Endothelial cell of umbilical vein (primary cell): Measurements from ENCODE around the gene PPP2R2D. TPM values are rescaled to one million over a fixed set of nuclear protein-coding genes. Genes with fewer than 3 reads are reported as not detected.

Experiments
- BruUV-seq: library from RNA; stranded (reverse); fragments of 400-500 nt; replicated peaks from 2 replicates; lab custom pipeline; 2021; lab: Mats Ljungman, UMichigan
- CTCF ChIA-PET: fragments of 300-600, 350-600 bp; sonication (Branson Sonifier 250); formaldehyde crosslinking; loops from one replicate; lab custom pipeline; 2021; ENCODE audit warnings: antibody characterized with exemption, inconsistent platforms; lab: Charles Lee
- POLR2A ChIA-PET: fragments of 300-600, 350-600 bp; sonication (Branson Sonifier 250); formaldehyde crosslinking; loops from one replicate; lab custom pipeline; 2021; ENCODE audit warnings: antibody characterized with exemption, inconsistent platforms; lab: Charles Lee
- DNase-seq: peaks from one replicate; pipeline ENCODE4 v3.0.0-alpha.2; 2011; ENCODE audit warnings: low read depth, low spot score
- FAIRE-seq: peaks from 2 replicates; lab custom pipeline; 2011; peaks lifted over from hg19 to GRCh38; lab: Jason Lieb, UNC
- H2AFZ ChIP-seq: 2 replicates; pipeline ENCODE4 v1.6.0; 2012; ENCODE audit warnings: low read depth, low read length, control low read depth, inconsistent platforms
- H3K27ac ChIP-seq: 2 replicates; pipeline ENCODE4 v1.5.1; 2011; ENCODE audit warnings: low read depth, mild to moderate bottlenecking, control low read depth, low read length, moderate library complexity; ENCODE audit not compliant: insufficient read depth
- H3K27me3 ChIP-seq, 2 experiments: 2 replicates each; pipeline versions ENCODE4 v1.6.0 to v1.6.1; 2011; ENCODE audit warnings: low read length in 2 of 2, mixed read lengths in 1 of 2; ENCODE audit not compliant: control insufficient read depth in 2 of 2, insufficient read depth in 2 of 2
- H3K36me3 ChIP-seq, 2 experiments: 2 replicates in 1 of 2; 3 replicates in 1 of 2; pipeline ENCODE4 v1.5.1; 2011; ENCODE audit warnings: low read length in 2 of 2, mild to moderate bottlenecking in 1 of 2, moderate library complexity in 1 of 2; ENCODE audit not compliant: control insufficient read depth in 2 of 2, insufficient read depth in 2 of 2; ENCODE audit errors: extremely low read depth in 1 of 2
- H3K4me1 ChIP-seq: 3 replicates; pipeline ENCODE4 v1.5.1; 2011; ENCODE audit warnings: mild to moderate bottlenecking, low read length; ENCODE audit not compliant: control insufficient read depth, insufficient read depth; ENCODE audit errors: extremely low read depth
- H3K4me2 ChIP-seq: 2 replicates; pipeline ENCODE4 v1.6.1; 2011; ENCODE audit warnings: low read length, control low read depth, mixed read lengths; ENCODE audit not compliant: insufficient read depth
- H3K4me3 ChIP-seq, 3 experiments: fragments of 200-600 bp in 1 of 3; sonication (generic), shearing (Covaris generic) in 1 of 3; replicated peaks in 1 of 3; 2 replicates each; pipeline ENCODE4 v1.5.1; 2011 to 2016; ENCODE audit warnings: control low read depth in 3 of 3, low read length in 3 of 3, mild to moderate bottlenecking in 2 of 3, inconsistent platforms in 1 of 3, low read depth in 1 of 3, moderate library complexity in 1 of 3; ENCODE audit not compliant: insufficient read depth in 1 of 3
- H3K79me2 ChIP-seq: 2 replicates; pipeline ENCODE4 v1.6.0; 2012; ENCODE audit warnings: low read length, inconsistent platforms; ENCODE audit not compliant: control insufficient read depth, insufficient read depth
- H3K9ac ChIP-seq: replicated peaks from 2 replicates; pipeline ENCODE3; 2011; ENCODE audit warnings: low read length, control low read depth; ENCODE audit not compliant: insufficient read depth; ENCODE audit errors: extremely low read depth
- H3K9me1 ChIP-seq: replicated peaks from 3 replicates; pipeline ENCODE4 v1.6.0; 2011; ENCODE audit warnings: mild to moderate bottlenecking, low read length; ENCODE audit not compliant: control insufficient read depth, insufficient read depth; ENCODE audit errors: extremely low read depth
- H3K9me3 ChIP-seq: replicated peaks from 2 replicates; pipeline ENCODE4 v1.5.1; 2012; ENCODE audit warnings: low read length, inconsistent platforms; ENCODE audit not compliant: control insufficient read depth, insufficient read depth
- H4K20me1 ChIP-seq: replicated peaks from 2 replicates; pipeline ENCODE3; 2011; ENCODE audit warnings: mild to moderate bottlenecking, low read length; ENCODE audit not compliant: control insufficient read depth, insufficient read depth; ENCODE audit errors: extremely low read depth
- CTCF ChIP-seq, 2 donors: IDR thresholded peaks; 1 replicate in 1 of 2; 2 replicates in 1 of 2; pipeline ENCODE4 v1.5.1; 2011; ENCODE audit warnings: low read length in 2 of 2, mild to moderate bottlenecking in 2 of 2, moderate library complexity in 2 of 2, control low read depth in 1 of 2, inconsistent platforms in 1 of 2, low read depth in 1 of 2; ENCODE audit not compliant: insufficient read depth in 1 of 2; ENCODE audit errors: extremely low read depth in 1 of 2
- EZH2 ChIP-seq: IDR thresholded peaks from 2 replicates; pipeline ENCODE4 v1.6.1; 2012; ENCODE audit warnings: borderline replicate concordance, low read depth, mild to moderate bottlenecking, moderate library complexity, low read length, inconsistent platforms; ENCODE audit not compliant: severe bottlenecking
- FOS ChIP-seq: IDR thresholded peaks from 2 replicates; pipeline ENCODE4 v1.6.1; 2011; ENCODE audit warnings: mild to moderate bottlenecking, low read length, moderate library complexity, borderline replicate concordance; ENCODE audit not compliant: insufficient read depth
- GATA2 ChIP-seq: IDR thresholded peaks from 2 replicates; pipeline ENCODE4 v1.7.0; 2011; ENCODE audit warnings: low read depth, mild to moderate bottlenecking, moderate library complexity, mixed read lengths, low read length; ENCODE audit not compliant: insufficient read length, insufficient read depth
- JUN ChIP-seq: IDR thresholded peaks from 2 replicates; pipeline ENCODE4 v1.6.1; 2011; ENCODE audit warnings: borderline replicate concordance, low read depth; ENCODE audit not compliant: insufficient read length, insufficient read depth
- MYC ChIP-seq: IDR thresholded peaks from one replicate; pipeline ENCODE4 v1.6.1; 2011; ENCODE audit warnings: mild to moderate bottlenecking, low read depth, low read length
- POLR2A ChIP-seq: IDR thresholded peaks from 2 replicates; pipeline ENCODE4 v1.6.1; 2012; ENCODE audit warnings: low read depth, mild to moderate bottlenecking, control low read depth, low read length
- POLR2AphosphoS5 ChIP-seq: IDR thresholded peaks from 2 replicates; pipeline ENCODE4 v1.6.1; 2012; ENCODE audit warnings: low read depth, mild to moderate bottlenecking, control low read depth, low read length, moderate library complexity; ENCODE audit not compliant: insufficient read depth
- dilution Hi-C: fragments of 300-500 bp; cut with MboI; formaldehyde crosslinking; loops from one replicate; pipeline ENCODE4 v1.15.0; 2019; ENCODE audit warnings: low sequenced_read_pairs; ENCODE audit not compliant: extremely low pct_ligation_motif_present
- intact Hi-C: fragments of 100-400 bp; cut with micrococcal nuclease; formaldehyde crosslinking; loops from one replicate; pipeline ENCODE4 v1.10.0; 2022
- polyA plus RNA-seq, 4 experiments: library from polyadenylated mRNA; depleted of rRNA in 3 of 4; stranded (reverse) in 3 of 4; unstranded in 1 of 4; fragments of >200 nt; gene quantifications; 2 replicates each; pipeline versions ENCODE4 v1.2.1 to v1.2.3, GENCODE V29; 2011 to 2012; ENCODE audit warnings: missing spikeins in 1 of 4
- total RNA-seq: library from RNA; stranded (reverse); gene quantifications from 2 replicates; pipeline ENCODE4 v1.2.3, GENCODE V29; 2021
- TF ChIP-seq, protein P1 (sequence below): IDR thresholded peaks from 2 replicates; pipeline ENCODE4 v1.6.1; 2011; ENCODE audit not compliant: insufficient read depth, insufficient read length

PPP2R2D gene
- total and polyA plus RNA-seq, 2 donors (not counting 3 experiments of a cell fraction or from before 2014, with no cell fraction given) = 29.9 to 36.3 TPM

- H3K79me2 ChIP-seq = peaks cover 99% of the 10 kb centered on the region
- no peak overlapping the region for H2AFZ ChIP-seq
- intact Hi-C loops (no loop called here), dilution Hi-C loops (no loop called here)
- BruUV-seq = no TSS peak
- peaks cover 6% of the 10 kb centered on the region for H4K20me1 ChIP-seq
- H3K27ac ChIP-seq = no peak overlapping the region
- ChIA-PET CTCF (no interaction called here), POLR2A (no interaction called here)
- H3K9ac ChIP-seq = no peak overlapping the region
- TF ChIP-seq EZH2 (no peak), MYC (no peak), FOS (no peak), GATA2 (no peak), JUN (no peak), POLR2AphosphoS5 (no peak), POLR2A (no peak), CTCF (IDR thresholded peaks at IDR 0.05; ENCODE audit: extremely low read depth in 1 of 2, insufficient read depth in 1 of 2, low read depth in 1 of 2, low read length in 2 of 2) (no peak)
- TF ChIP-seq, protein P1, sequence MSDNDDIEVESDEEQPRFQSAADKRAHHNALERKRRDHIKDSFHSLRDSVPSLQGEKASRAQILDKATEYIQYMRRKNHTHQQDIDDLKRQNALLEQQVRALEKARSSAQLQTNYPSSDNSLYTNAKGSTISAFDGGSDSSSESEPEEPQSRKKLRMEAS = no peak
- no peaks in the 10 kb centered on the region for H3K36me3 ChIP-seq
- no peaks in the 10 kb centered on the region for H3K9me3 ChIP-seq
- DNase-seq (no peak), FAIRE-seq (no peak)
- H3K4me1 ChIP-seq = peaks cover 35% of the 10 kb centered on the region
- no peaks in the 10 kb centered on the region for H3K27me3 ChIP-seq
- no peaks in the 10 kb centered on the region for H3K9me1 ChIP-seq
- H3K4me3 ChIP-seq = no peak overlapping the region
- no peak overlapping the region for H3K4me2 ChIP-seq
These were observed 24.9 kb downstream of the PPP2R2D start for GRCh38 chr10:131925716-131926115.
